Neutrophil (primary cell): ENCODE data around the gene GLDC.

Experiments
- H3K27ac ChIP-seq: fragments of 200-600 bp; sonication (generic); 2 replicates; pipeline ENCODE4 v1.5.1; 2016; ENCODE audit warnings: mild to moderate bottlenecking, moderate library complexity
- H3K27me3 ChIP-seq: fragments of 200-600 bp; sonication (generic); 2 replicates; pipeline ENCODE4 v1.6.0; 2016; ENCODE audit warnings: mild to moderate bottlenecking
- H3K36me3 ChIP-seq: fragments of 200-600 bp; sonication (generic); 2 replicates; pipeline ENCODE4 v1.5.1; 2017
- H3K4me1 ChIP-seq, 2 experiments: fragments of 200-600 bp in 1 of 2; sonication (generic) in 1 of 2; 1 replicate in 1 of 2; 2 replicates in 1 of 2; pipeline versions ENCODE4 v1.5.1 to v1.6.1; 2013 to 2016; ENCODE audit warnings: low read depth in 1 of 2, low read length in 1 of 2, mild to moderate bottlenecking in 1 of 2, moderate library complexity in 1 of 2; ENCODE audit not compliant: control insufficient read depth in 1 of 2, insufficient read depth in 1 of 2
- H3K4me3 ChIP-seq, 2 experiments: fragments of 200-600 bp in 1 of 2; sonication (generic) in 1 of 2; 1 replicate in 1 of 2; 2 replicates in 1 of 2; pipeline ENCODE4 v1.5.1; 2013 to 2016; ENCODE audit warnings: low read depth in 1 of 2, low read length in 1 of 2, mild to moderate bottlenecking in 1 of 2, moderate library complexity in 1 of 2
- H3K9me3 ChIP-seq: fragments of 200-600 bp; sonication (generic); 2 replicates; pipeline ENCODE4 v1.5.1; 2016
- CTCF ChIP-seq: fragments of 200-600 bp; sonication (generic); IDR thresholded peaks from 2 replicates; pipeline ENCODE4 v1.5.1; 2016; ENCODE audit warnings: antibody characterized with exemption

The GLDC gene

GRCh38 chr9:6639622-6640021 is 5.9 kb downstream of the GLDC start:
- no peak overlapping the region for H3K27ac ChIP-seq

GRCh38 chr9:6634444-6634843 is 11.1 kb downstream of the GLDC start:
- no peak for TF ChIP-seq CTCF
- Histone ChIP-seq H3K9me3 (no peaks in the 10 kb centered on the region), H3K27ac (no peak overlapping the region), H3K4me3 (no peak overlapping the region), H3K36me3 (no peaks in the 10 kb centered on the region), H3K4me1 (no peaks in the 10 kb centered on the region), H3K27me3 (peaks cover 31% of the 10 kb centered on the region)

More at GRCh38 chr9:6639622-6640021, 5.9 kb downstream of the GLDC start:
- Histone ChIP-seq H3K27me3 (peaks cover 73% of the 10 kb centered on the region), H3K4me1 (no peaks in the 10 kb centered on the region), H3K9me3 (no peaks in the 10 kb centered on the region), H3K4me3 (no peak overlapping the region), H3K36me3 (no peaks in the 10 kb centered on the region)
- no peak for TF ChIP-seq CTCF

- H3K27ac ChIP-seq = no peak overlapping the region
- H3K9me3 ChIP-seq = no peaks in the 10 kb centered on the region
- no peak for TF ChIP-seq CTCF
- H3K4me1 ChIP-seq = no peaks in the 10 kb centered on the region
- peaks cover 40% of the 10 kb centered on the region for H3K27me3 ChIP-seq
- H3K4me3 ChIP-seq = no peak overlapping the region
- no peaks in the 10 kb centered on the region for H3K36me3 ChIP-seq
These were observed 12.2 kb downstream of the GLDC start for GRCh38 chr9:6633378-6633777.

- no peak overlapping the region for H3K4me3 ChIP-seq
- H3K27ac ChIP-seq = no peak overlapping the region
- H3K9me3 ChIP-seq = no peaks in the 10 kb centered on the region
- no peaks in the 10 kb centered on the region for H3K36me3 ChIP-seq
- no peak for TF ChIP-seq CTCF
- H3K4me1 ChIP-seq = no peaks in the 10 kb centered on the region
- H3K27me3 ChIP-seq = peaks cover 40% of the 10 kb centered on the region
These were observed 12.9 kb downstream of the GLDC start for GRCh38 chr9:6632516-6633183.

DNA sequence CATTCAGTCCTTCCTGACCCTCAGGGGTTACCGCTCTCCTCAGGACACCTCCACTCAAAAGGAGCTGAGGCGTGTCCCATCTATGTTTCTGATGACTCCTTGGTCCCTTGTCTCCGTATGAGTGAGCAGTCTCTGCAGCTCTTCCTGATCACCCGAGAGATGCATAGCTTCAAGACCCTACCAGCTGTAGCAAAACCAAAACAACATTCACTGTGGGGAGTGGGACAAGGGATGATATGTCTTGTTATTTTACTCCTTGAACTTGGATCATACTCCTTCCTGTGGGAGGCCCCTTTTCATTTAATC is 14.4 kb downstream of the GLDC start:
- H3K4me3 ChIP-seq = no peak overlapping the region
- H3K27ac ChIP-seq = no peak overlapping the region
- no peaks in the 10 kb centered on the region for H3K4me1 ChIP-seq
- no peak for TF ChIP-seq CTCF
- H3K9me3 ChIP-seq = no peaks in the 10 kb centered on the region
- H3K36me3 ChIP-seq = no peaks in the 10 kb centered on the region
- peaks cover 41% of the 10 kb centered on the region for H3K27me3 ChIP-seq
